GM12878 (cell line): Measurements from ENCODE around the gene FGD6. TPM values are rescaled to one million over a fixed set of nuclear protein-coding genes. Genes with fewer than 3 reads are reported as not detected.

Source experiments
- ATAC-seq: fragments of 200-7000 bp; cut with Tn5 transposase; 3 replicates; pipeline ENCODE4 v1.9.1; 2020; ENCODE audit warnings: mild to moderate bottlenecking, moderate library complexity
- BruUV-seq: library from RNA; stranded (reverse); fragments of 400-500 nt; replicated peaks from 2 replicates; lab custom pipeline; 2021; lab: Mats Ljungman, UMichigan
- CTCF ChIA-PET: fragments of 300-600 bp; sonication (Branson Sonifier 250); formaldehyde crosslinking; extraction: SDS; loops from one replicate; lab custom pipeline; 2021; ENCODE audit warnings: inconsistent platforms; lab: Yijun Ruan, JAX
- POLR2A ChIA-PET: fragments of 350-600 bp; formaldehyde crosslinking; extraction: SDS; loops from one replicate; lab custom pipeline; 2021; ENCODE audit warnings: inconsistent platforms; lab: Charles Lee
- RAD21 ChIA-PET: fragments of 300-600 bp; sonication (Branson Sonifier 250); formaldehyde crosslinking; loops from one replicate; lab custom pipeline; 2023; ENCODE audit warnings: antibody characterized with exemption; ENCODE audit not compliant: unreplicated experiment; lab: Charles Lee
- SMC1A ChIA-PET: fragments of 300-600 bp; sonication (Branson Sonifier 250); formaldehyde crosslinking; loops from one replicate; lab custom pipeline; 2023; ENCODE audit not compliant: unreplicated experiment, uncharacterized antibody; lab: Charles Lee
- DNase-seq: peaks from one replicate; pipeline ENCODE4 v3.0.0-alpha.2; 2011; ENCODE audit warnings: low read depth, low spot score
- FAIRE-seq: peaks from 3 replicates; lab custom pipeline; 2011; peaks lifted over from hg19 to GRCh38; lab: Jason Lieb, UNC
- H2AFZ ChIP-seq: 2 replicates; pipeline ENCODE4 v1.6.0; 2011; ENCODE audit warnings: low read depth, low read length, control low read depth; ENCODE audit not compliant: control insufficient read depth
- H3K27ac ChIP-seq: 2 replicates; pipeline ENCODE4 v1.5.1; 2011; ENCODE audit warnings: control low read depth; ENCODE audit not compliant: control insufficient read depth, insufficient read depth
- H3K27me3 ChIP-seq, 2 experiments: replicated peaks in 1 of 2; 2 replicates each; pipeline versions ENCODE4 v1.6.0 to v1.6.1; 2011; ENCODE audit warnings: low read length in 1 of 2; ENCODE audit not compliant: control insufficient read depth in 2 of 2, insufficient read depth in 2 of 2
- H3K36me3 ChIP-seq, 2 experiments: 2 replicates each; pipeline ENCODE4 v1.5.1; 2011; ENCODE audit warnings: low read length in 1 of 2; ENCODE audit not compliant: control insufficient read depth in 2 of 2, insufficient read depth in 2 of 2
- H3K4me1 ChIP-seq: 2 replicates; pipeline ENCODE4 v1.6.1; 2011; ENCODE audit warnings: mild to moderate bottlenecking, low read length, moderate library complexity, mixed read lengths; ENCODE audit not compliant: control insufficient read depth, insufficient read depth
- H3K4me2 ChIP-seq: 2 replicates; pipeline ENCODE4 v1.6.0; 2011; ENCODE audit warnings: control low read depth; ENCODE audit not compliant: control insufficient read depth, insufficient read depth
- H3K4me3 ChIP-seq: fragments of 200-600 bp; sonication (generic); 2 replicates; pipeline ENCODE4 v1.5.1; 2016
- H3K79me2 ChIP-seq: 2 replicates; pipeline ENCODE4 v1.6.0; 2011; ENCODE audit warnings: low read length; ENCODE audit not compliant: control insufficient read depth, insufficient read depth
- H3K9ac ChIP-seq: 2 replicates; pipeline ENCODE4 v1.8.0; 2011; ENCODE audit warnings: low read length, control low read depth, mixed read lengths; ENCODE audit not compliant: control insufficient read depth, insufficient read depth
- H3K9me3 ChIP-seq: replicated peaks from 3 replicates; pipeline ENCODE4 v1.5.1; 2011; ENCODE audit warnings: mild to moderate bottlenecking, low read length; ENCODE audit not compliant: control insufficient read depth, insufficient read depth
- H4K20me1 ChIP-seq: 2 replicates; pipeline ENCODE4 v1.6.0; 2011; ENCODE audit not compliant: control insufficient read depth, insufficient read depth
- BCL11A ChIP-seq: IDR thresholded peaks from 2 replicates; pipeline ENCODE4 v1.6.1; 2011; ENCODE audit warnings: low read depth, low read length
- BMI1 ChIP-seq: fragments of 450-650 bp; IDR thresholded peaks from 2 replicates; pipeline ENCODE4 v1.6.1; 2016; ENCODE audit warnings: mild to moderate bottlenecking, moderate library complexity, borderline replicate concordance
- CHD2 ChIP-seq: IDR thresholded peaks from 2 replicates; pipeline ENCODE4 v1.6.1; 2011; ENCODE audit warnings: low read depth, low read length, improper control_type of control experiment, borderline replicate concordance
- EGR1 ChIP-seq, 2 experiments: IDR thresholded peaks; 1 replicate in 1 of 2; 2 replicates in 1 of 2; pipeline ENCODE4 v1.6.1; 2011 to 2012; ENCODE audit warnings: low read depth in 2 of 2, low read length in 2 of 2, borderline replicate concordance in 1 of 2, mild to moderate bottlenecking in 1 of 2, moderate library complexity in 1 of 2
- FOXK2 ChIP-seq: fragments of 450-650 bp; IDR thresholded peaks from 2 replicates; pipeline ENCODE4 v1.6.1; 2017; ENCODE audit warnings: mild to moderate bottlenecking, moderate library complexity
- MEF2A ChIP-seq: IDR thresholded peaks from 2 replicates; pipeline ENCODE4 v1.6.1; 2011; ENCODE audit warnings: low read depth, mild to moderate bottlenecking, low read length, moderate library complexity; ENCODE audit not compliant: insufficient read depth
- MYC ChIP-seq: IDR thresholded peaks from 2 replicates; pipeline ENCODE4 v1.6.1; 2011; ENCODE audit warnings: mild to moderate bottlenecking, low read length, moderate library complexity, inconsistent platforms; ENCODE audit not compliant: insufficient read depth, insufficient replicate concordance, insufficient read length, severe bottlenecking
- RCOR1 ChIP-seq: conservative IDR thresholded peaks from 2 replicates; pipeline ENCODE4 v1.6.1; 2012; ENCODE audit warnings: low read depth, low read length, improper control_type of control experiment
- SREBF2 ChIP-seq: IDR thresholded peaks from 2 replicates; pipeline ENCODE4 v1.6.1; 2012; ENCODE audit warnings: mild to moderate bottlenecking, low read length
- WGBS: methylation state at CpG from one replicate; pipeline ENCODE4 v1.1.6; 2016; ENCODE audit warnings: low lambda C conversion rate; ENCODE audit not compliant: insufficient replicate concordance, insufficient coverage; ENCODE audit errors: missing lambda C conversion rate; 5-methylcytosine and 5-hydroxymethylcytosine counted together
- in situ Hi-C: fragments of 300-500 bp; cut with MboI; formaldehyde crosslinking; loops from 9 replicates; pipeline ENCODE4 v1.14.3; 2018; ENCODE audit warnings: mixed read lengths
- intact Hi-C: fragments of 100-400 bp; cut with micrococcal nuclease; formaldehyde crosslinking; loops from one replicate; pipeline ENCODE4 v1.14.2; 2022; ENCODE audit not compliant: unreplicated experiment
- polyA plus RNA-seq, 11 experiments: library from polyadenylated mRNA; depleted of rRNA in 4 of 11; unstranded in 6 of 11; stranded (reverse) in 5 of 11; fragments of >200 nt; fragmentation: Nextera tagmentation in 4 of 11; fragmentation: Illumina TruSeq in 1 of 11; extraction: Ambion mirVana in 4 of 11; extraction: Trizol in 1 of 11; gene quantifications; 1 replicate in 1 of 11; 2 replicates in 10 of 11; pipeline versions ENCODE4 v1.2.1 to v1.2.3, GENCODE V29; 2011 to 2016; ENCODE audit warnings: inconsistent platforms in 2 of 11, missing spikeins in 2 of 11, low read depth in 1 of 11
- total RNA-seq, 4 experiments: library from RNA; depleted of rRNA in 3 of 4; stranded (reverse); fragments of >200 nt in 3 of 4; fragmentation: Illumina TruSeq in 1 of 4; extraction: Trizol in 1 of 4; gene quantifications; 2 replicates each; pipeline versions ENCODE4 v1.2.1 to v1.2.3, GENCODE V29; 2013 to 2021
- TF ChIP-seq, protein P1 (sequence below): IDR thresholded peaks from 2 replicates; pipeline ENCODE4 v1.6.1; 2011; ENCODE audit warnings: low read depth, low read length, improper control_type of control experiment, borderline replicate concordance
- TF ChIP-seq, protein P2 (sequence below): fragments of 450-650 bp; IDR thresholded peaks from 2 replicates; pipeline ENCODE4 v1.6.1; 2016; ENCODE audit warnings: mild to moderate bottlenecking

Gene FGD6
- total and polyA plus RNA-seq, 10 of the 15 experiments (the other 5 are each of a cell fraction or from before 2014, with no cell fraction given) = 2.4 to 15.5 (median 8.9) TPM

DNA sequence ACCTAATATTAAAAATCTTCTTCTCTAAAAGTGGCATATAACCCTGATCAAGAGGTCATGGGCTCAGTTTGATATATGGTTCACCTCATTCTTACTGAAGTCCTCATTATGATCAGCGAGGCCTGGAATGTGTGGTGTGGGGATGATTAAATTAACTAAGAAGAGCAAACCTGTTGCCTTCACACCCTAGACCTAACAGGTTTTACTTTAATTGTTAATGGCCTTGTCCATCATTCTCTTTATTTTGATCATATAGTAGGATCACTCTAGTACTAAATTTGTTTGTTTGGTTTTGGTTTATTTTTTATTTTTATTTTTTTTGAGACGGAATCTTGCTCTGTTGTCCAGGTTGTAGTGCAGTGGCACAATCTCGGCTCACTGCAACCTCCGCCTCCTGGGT lies 43.8 kb upstream of the FGD6 start:
- no TSS peak for BruUV-seq
- TF ChIP-seq MYC (no peak), BMI1 (no peak), FOXK2 (no peak), CHD2 (no peak), MEF2A (no peak), RCOR1 (no peak), SREBF2 (no peak), EGR1 (IDR thresholded peaks at IDR 0.05; ENCODE audit: borderline replicate concordance in 1 of 2, low read depth in 2 of 2, low read length in 2 of 2) (no peak), BCL11A (no peak)
- TF ChIP-seq, protein P1, sequence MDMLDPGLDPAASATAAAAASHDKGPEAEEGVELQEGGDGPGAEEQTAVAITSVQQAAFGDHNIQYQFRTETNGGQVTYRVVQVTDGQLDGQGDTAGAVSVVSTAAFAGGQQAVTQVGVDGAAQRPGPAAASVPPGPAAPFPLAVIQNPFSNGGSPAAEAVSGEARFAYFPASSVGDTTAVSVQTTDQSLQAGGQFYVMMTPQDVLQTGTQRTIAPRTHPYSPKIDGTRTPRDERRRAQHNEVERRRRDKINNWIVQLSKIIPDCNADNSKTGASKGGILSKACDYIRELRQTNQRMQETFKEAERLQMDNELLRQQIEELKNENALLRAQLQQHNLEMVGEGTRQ = no peak
- TF ChIP-seq, protein P2, sequence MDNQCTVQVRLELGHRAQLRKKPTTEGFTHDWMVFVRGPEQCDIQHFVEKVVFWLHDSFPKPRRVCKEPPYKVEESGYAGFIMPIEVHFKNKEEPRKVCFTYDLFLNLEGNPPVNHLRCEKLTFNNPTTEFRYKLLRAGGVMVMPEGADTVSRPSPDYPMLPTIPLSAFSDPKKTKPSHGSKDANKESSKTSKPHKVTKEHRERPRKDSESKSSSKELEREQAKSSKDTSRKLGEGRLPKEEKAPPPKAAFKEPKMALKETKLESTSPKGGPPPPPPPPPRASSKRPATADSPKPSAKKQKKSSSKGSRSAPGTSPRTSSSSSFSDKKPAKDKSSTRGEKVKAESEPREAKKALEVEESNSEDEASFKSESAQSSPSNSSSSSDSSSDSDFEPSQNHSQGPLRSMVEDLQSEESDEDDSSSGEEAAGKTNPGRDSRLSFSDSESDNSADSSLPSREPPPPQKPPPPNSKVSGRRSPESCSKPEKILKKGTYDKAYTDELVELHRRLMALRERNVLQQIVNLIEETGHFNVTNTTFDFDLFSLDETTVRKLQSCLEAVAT = no peak
- Histone ChIP-seq H3K4me3 (no peak overlapping the region), H3K36me3 (peaks cover 2 to 10% of the 10 kb centered on the region in 2 experiments; a peak in 2 of 4 replicates), H3K9ac (no peak overlapping the region), H4K20me1 (no peaks in the 10 kb centered on the region), H3K79me2 (no peaks in the 10 kb centered on the region), H3K27ac (no peak overlapping the region), H3K9me3 (no peaks in the 10 kb centered on the region), H3K4me2 (no peak overlapping the region), H2AFZ (no peak overlapping the region), H3K27me3 (no peaks in the 10 kb centered on the region), H3K4me1 (no peaks in the 10 kb centered on the region)
- ChIA-PET RAD21 (no interaction called here), SMC1A (interaction anchor here (0.9 to 1.9 kb wide), 4 partner anchors 13 to 144 kb away, joined by 3 to 5 read pairs (median 3); no protein-coding TSS in a partner anchor), POLR2A (no interaction called here), CTCF (no interaction called here)
- ATAC-seq = no peak
- DNase-seq = no peak
- intact Hi-C loops (no loop called here), in situ Hi-C loops (no loop called here)
- FAIRE-seq = no peak
- WGBS = 97% methylated on average over 4 of the region's 4 CpGs
